GM19025 (cell line): ENCODE results near the gene PRKN.

Experiments used
- ATAC-seq: cut with Tn5 transposase; IDR thresholded peaks from one replicate; pipeline ENCODE4 v1.9.1; 2021; ENCODE audit warnings: mild to moderate bottlenecking, low read depth, moderate library complexity; ENCODE audit not compliant: unreplicated experiment

The PRKN gene

DNA sequence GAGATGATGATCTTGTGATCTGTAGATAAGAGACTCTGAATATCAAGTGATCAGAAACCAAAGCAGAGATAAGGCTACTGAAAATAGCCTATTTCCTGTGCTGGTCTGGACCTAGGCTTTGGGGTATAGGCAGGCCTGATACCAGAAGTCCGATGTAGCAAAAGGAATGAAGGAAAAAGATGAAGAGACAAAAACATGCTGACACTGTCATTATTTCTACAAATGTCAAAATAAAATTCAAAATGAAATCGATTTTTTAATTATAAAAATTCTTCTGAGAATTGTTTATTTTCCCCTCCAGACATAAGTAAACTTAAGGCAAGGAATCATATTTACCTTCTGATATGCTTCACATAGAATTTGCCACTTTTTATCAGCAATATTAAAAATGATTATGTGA is 252.8 kb downstream of the PRKN start:
- no peak for ATAC-seq

DNA sequence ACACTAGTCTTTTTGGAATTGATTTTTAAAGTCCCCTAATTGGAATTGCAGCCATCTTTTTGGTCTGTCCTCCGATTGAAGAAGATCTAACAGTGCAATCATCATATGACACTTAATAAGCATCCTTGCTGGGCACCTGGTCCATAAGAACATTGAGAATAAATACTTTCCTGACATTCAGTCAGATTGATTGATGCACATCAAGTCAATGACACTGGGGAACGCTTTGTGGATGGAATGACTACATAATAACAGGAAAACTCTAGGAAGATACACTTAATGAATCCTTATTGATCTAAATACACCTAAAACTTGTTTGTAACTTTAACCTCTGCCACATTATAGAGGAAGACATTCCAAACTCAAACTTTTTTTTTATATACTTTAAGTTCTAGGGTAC is 255.7 kb downstream of the PRKN start:
- ATAC-seq = no peak

DNA sequence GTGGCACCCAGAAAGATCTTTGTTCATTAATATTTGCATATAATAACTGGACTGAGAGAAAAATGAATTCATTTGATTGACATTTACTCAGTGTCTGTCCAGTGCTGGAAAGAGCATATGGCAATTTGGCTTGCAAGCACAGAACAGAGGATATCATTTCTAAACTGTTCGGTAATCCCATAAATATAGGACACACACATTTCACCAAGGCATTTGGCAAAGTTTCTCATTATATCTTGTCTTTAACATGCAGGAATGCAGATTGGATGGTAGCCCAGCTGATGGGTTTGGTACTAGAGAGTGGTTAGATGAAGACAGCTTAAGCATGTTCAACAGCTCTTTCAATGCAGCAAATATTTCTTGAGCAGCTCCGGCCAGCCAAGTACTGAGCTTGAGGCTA is 259.2 kb downstream of the PRKN start:
- ATAC-seq = no peak

DNA sequence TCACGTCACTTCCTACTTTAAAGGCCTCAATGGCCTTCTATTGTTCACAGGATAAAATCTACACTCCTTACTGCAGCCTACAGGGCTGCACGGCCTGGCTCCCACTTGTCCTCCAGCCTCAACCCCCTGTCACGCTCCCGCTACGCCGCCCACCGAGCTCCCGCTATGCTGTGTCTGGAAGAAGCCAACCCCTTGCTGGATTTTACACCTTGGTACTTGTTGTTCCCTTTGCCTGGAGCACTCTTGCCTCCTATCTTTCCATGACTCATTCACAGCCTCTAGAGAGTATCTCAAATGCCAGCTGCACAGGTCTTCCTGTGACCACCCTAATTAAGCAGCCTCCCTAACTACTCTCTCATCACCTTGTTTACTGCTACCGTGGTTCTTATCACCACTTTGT is 259.9 kb downstream of the PRKN start:
- no peak for ATAC-seq

DNA sequence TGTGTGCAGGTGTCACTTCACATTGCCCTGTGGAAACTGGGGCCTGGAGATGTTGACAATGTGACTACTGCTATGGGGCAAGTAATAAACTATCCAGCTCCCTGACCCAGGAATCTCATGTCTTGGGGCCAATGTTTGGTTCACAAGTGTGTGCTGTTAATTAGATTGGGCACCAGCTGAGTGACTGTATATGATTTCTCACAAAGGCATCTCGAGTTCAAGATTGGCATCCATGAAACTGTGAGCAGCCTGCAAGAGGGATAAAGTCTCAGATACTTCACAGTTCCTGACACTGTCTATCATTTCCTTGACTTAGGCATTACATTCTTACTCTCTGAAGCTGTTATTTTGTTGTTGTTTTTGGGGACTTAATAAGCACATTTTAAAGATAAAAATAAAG is 264.0 kb downstream of the PRKN start:
- no peak for ATAC-seq

DNA sequence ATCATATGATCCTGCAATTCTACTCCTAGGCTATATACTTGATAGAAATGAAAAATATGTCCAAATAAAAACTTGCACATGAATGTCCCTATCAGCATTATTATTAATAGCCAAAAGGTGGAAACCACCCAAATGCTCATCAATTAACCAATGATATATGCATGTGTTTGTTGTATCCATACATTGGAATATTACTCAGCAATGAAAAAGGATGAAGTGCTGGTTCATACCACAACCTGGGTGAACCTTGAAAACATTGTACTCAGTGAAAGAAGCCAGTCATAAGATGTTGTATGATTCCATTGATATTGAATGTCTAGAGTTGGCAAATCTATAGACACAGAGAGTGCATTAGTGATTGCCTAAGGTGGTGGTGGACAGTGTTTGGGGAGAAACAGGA is 267.6 kb downstream of the PRKN start:
- no peak for ATAC-seq

DNA sequence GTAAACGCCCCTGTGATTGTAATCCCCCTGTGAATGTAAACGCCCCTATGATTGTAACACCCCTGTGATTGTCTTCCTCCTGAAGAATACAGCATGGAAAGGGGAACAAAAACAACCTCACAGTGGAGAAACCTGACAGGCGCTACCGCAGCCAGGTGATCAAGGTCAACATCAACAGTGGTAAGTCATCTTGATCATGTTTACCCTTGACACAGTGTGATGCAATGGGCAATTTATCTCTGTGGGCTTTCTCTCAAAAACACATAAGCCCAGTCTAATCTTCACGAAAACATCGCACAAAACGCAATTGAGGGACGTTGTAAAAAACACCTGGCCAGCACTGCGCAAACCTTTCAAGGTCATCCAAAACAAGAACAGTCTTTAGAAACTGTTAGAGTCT is 277.2 kb downstream of the PRKN start:
- ATAC-seq = no peak

DNA sequence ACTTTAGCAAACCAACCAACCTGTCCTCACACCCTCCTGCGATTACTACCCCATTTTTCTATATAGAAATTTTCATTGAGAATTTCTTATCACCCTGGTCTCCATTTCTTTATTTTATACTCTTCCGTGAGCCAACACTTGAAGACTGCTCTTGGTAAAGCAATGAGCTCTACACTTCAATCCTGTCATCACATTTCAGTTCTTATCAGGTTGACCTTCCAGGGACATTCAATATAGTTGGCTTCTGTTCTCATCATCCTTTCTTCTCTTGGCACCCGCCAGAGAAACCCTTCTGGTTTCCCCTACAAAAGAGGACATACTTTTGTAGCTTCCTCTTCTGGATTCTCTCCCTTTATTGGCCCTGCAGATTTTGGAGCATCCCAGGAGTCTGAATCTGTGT is 279.3 kb downstream of the PRKN start:
- ATAC-seq = no peak

DNA sequence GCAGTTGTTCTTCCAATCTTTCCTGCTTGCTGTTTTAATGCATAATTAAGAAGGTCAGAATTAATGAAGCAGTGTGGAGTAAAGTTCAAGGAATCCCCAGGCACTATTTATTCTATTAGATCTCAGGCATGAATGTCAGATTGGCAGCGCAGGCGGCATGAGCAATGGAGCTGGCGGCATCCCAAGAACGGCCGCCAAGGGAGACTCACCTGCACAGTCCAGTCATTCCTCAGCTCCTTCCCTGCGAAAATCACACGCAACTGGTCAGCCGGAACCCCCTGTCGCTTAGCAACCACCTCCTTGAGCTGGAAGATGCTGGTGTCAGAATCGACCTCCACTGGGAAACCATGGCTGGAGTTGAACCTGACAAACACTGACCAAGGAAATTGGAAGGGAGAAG is 284.5 kb downstream of the PRKN start:
- no peak for ATAC-seq

DNA sequence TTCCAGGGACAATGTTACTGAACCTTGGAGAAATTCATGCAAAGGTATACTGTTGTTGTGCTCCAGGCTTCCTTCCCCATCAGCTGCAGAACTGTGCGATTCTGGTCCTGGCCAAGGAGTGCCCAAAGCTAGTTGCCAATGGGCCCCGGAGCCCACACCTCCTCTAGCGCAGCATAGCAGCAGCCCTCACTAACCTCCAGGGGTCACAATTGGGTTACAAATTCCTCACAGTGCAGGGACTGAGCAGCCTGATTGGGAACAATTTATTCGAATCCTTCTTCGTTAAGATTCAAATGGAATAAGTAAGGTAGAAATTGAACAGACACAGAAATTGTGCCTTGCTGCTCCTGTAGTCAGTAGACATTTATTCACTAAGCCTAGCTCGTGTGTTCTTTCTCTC is 284.9 kb downstream of the PRKN start:
- ATAC-seq = no peak

DNA sequence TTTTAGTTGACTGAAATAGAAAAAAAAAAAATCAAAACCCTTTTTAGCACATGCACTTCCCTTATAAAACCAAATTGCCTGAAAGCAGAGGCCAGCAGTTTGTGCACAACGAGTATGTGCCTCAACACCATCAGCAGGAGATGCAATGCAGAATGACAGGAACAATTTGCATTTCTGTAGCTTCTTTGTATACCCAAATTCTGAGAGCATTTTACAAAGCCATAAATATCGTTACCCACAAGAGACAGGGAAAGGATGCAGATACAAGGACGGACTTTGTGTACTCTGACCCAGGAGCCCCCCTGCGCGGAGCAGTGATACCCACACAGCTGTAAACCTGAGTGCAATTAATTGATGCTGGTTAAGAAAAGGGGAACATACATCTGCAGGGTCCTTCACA is 285.6 kb downstream of the PRKN start:
- ATAC-seq = no peak

DNA sequence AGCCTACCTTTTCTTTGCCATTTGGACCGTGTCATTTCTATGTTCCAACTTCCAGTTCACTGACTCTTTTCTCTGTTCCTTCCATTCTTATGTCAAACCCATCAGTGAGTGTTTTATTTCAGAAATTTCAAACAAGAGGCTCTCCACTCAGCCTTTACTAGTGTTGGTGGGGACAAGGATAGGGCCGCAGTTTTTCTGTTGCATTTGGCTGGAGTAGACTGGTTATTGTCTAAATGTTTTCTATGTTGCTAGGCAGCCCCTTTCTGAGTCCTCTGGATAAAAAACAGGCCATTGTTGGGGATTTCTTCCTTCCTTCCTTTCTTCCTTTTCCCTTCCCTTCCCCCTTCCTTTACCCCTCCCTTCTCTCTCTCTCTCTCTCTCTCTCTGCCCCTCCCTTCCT is 288.6 kb downstream of the PRKN start:
- no peak for ATAC-seq

DNA sequence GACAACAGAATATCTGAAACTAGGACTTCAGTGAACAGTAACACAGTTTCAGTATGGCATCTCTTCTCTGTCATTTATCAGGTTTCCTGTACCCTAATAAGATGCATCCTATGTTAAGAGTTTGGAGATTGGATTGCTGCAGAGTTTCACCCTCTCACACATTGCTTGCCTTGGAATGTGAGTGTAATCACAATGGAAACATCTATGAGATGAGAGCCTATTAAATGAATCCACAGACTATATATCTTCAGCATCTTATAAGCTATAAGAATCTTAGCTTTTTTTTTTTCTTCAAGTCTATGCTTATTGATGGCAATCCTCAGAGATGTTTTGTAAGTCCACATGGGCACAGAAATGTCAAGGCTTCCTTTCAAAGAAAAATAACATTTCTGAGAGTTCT is 292.5 kb downstream of the PRKN start:
- no peak for ATAC-seq

DNA sequence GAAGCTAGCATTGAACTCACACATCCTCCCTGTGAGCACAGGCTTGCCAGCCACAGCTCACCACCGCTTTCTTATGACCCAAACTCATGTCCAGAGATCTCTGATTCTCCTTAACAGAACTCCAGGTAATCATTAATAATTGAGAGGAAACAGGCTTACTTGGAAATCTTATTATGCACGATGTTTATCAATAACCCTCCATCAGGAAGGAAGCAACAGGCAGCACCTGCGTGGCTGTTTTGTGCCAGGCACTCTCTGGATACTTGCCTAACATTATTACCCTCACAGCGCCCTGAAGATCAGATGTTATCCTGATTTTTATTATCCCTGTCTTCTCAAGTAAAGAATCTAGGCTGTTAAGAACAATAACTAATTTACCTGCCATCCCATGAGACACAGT is 306.6 kb downstream of the PRKN start:
- ATAC-seq = no peak

DNA sequence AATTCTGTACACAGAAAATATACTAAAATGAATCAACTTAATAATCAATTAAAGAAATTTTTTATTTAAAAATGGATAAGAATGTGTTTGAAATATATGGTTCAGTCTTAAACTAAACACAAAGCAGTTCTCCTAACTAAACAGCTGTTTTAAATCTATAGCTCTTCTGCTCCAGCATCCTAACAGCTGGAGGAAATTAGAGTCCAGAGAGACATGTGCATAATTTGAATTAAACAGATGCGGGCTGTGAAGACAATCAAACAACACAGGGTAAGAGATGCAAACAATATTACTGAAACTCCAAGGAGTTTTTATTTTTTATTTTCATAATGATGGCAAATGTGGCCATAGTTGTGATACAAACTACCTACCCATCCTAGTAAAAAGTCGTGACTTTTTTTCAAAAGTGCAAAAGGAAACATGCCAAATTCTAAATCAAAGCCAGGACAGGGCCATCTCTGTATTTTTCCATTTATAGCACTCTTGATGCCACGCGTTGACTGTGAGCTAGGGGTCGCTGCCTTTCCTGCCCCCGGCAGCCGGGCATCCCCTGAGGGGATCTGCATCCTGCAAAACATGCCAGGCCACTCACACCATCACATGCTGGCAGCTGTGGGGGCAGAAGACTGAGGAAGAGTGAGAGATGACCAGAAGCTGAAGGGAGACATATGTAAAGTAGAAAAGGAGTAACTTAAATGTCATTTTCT is 310.6 kb downstream of the PRKN start:
- no peak for ATAC-seq

DNA sequence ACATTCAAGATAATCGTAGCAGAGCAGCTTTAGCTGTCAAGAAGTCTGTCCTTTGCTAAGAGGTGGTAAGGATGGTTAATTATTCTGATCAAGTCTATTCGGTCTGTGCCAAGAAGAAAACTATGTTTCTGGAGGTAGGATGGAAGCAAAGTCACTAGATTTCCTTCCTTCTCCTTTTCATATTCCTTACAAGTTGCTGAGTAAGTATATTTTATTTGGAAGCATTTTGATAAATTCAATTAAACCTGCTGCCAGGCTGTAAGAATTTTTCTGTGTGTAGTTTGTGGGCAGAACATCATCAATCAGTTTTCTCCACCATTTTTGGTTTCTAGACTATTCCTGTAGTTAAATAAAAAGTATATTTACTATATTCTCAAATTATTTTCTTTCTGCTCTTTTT is 311.3 kb downstream of the PRKN start:
- no peak for ATAC-seq

DNA sequence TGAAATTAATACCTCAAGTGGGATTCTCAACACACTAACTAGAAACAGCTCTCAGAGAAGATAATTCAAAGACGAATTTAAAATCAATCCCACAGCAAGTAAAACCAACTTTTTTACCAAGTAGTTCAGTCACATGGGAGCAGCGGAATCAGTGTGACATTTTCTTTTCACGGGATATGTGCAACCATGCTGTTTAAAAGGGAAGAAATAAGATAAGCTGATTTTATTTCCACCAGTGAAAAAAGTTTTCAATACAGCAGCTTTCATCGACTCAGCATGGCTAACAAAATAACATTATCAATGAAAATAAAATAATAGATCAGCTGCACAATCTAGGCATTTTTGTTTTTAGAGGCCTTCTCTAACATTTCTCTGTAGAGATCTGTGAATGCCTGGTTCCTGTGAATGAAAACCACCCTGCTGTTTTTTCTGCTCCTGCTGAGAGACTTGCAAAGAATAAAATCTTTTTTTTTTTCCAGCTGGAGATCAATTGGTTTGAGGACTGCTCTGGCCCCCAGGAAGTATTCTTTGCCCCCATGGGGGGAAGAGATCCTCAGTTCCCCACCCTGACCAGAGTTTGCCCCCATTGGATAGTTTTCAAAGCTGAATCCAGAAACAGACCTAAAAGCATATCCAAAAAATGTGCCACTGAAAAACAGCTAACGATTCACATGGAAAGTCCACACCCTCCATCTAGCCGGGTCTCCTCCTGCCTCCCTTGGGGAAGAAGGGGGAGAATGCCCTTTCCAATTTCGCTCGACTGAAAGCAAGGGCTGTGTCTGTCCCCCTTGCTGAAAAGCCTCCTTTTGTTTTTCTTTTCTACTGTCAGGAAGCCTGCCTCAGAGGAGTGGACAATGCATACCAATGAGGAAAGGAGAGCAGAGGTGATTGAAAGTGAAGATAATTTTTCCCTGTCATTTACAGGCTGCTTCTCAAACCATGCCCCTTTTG is 317.6 kb downstream of the PRKN start:
- ATAC-seq = no peak

DNA sequence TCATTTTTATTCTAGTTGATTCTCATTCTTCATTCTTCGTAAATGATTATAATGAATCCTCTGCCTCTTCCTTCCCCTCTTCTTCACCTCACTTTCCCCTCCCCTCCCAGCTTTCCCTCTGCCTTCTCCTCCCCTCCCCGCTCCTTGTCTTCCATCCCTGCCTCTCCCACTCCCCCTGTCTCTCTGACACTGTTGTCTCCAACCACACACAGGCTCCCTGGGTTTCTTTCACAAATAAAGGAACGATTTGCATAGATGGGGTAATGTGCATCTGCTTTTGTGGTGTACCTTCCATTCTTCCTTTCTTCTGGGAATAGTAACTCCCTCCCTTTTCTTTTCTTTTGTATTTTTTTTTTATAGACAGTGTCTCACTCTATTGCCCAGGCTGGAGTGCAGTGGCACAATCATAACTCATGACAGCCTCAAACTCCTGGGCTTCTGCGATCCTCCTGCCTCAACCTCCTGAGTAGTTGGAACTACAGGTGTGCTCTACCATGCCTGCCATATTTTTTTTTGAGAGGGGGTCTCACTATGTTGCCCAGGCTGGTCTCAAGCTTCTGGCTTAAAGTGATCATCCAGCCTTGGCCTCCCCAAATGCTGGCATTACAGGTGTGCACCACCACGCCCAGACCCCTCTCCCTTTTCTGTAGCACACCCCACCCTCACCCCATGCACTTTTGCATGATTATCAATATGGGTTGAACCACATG is 318.6 kb downstream of the PRKN start:
- no peak for ATAC-seq

DNA sequence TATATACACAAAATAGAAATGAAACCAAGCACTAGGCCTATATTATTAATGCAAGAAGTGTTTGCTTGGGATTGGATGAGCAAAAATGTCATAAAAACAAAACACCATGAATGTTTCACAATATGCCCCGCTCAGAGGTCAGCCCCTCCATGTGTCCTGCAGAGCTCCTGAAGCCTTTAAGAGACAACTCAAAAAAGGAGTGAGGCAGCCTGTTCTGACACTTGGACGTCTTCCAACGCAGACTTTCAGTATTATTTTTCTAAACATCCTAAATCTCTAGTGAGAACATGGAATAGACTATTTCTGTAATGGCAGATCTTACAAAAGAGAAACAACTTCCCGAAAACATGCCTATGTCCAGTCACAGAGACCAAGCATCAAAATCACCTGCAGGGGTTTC is 322.6 kb downstream of the PRKN start:
- no peak for ATAC-seq

DNA sequence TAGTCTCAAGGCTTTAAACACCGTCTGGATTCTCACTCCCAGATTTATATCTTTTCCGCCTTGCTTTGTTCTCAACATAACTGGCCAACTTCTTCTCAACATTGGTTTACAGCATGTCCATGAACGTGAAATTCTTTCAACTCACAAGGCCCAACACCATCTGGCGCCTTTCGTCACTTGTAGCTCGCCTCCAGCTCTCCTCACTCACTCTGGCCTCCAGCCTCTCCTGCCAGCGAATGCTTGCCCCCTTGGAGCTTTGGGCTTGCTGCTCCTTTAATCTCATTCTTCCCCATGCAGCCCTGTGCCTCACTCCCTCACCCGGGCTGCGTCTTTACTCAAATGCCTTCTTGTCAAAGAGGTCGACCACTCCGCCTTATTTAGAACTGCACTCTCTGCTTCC is 324.5 kb downstream of the PRKN start:
- ATAC-seq = no peak

DNA sequence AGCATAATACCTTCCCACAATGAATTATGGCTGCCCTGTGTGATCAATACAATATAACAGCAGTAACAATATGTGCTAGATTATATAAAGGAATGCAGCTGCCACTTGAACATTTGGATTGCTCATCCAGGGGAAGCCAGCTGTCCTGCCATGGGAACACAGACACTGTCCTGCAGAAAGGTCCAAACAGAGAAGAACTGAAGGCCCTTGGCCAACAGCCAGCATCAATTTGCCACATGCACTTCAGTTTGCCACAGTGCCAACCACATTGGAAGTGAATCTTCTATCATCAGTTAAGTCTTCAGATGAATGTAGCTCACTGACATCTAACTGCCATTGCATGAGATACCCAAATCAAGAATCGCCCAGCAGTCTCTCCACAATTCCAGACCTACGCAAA is 332.4 kb downstream of the PRKN start:
- ATAC-seq = no peak
